AG09309 (cell line): ENCODE results near the gene EPB41L3.

Experiments
- DNase-seq: peaks from one replicate; pipeline ENCODE4 v3.0.0-alpha.2; 2010; ENCODE audit warnings: low read depth
- H3K4me3 ChIP-seq: 2 replicates; pipeline ENCODE4 v1.5.1; 2011; ENCODE audit warnings: mild to moderate bottlenecking, low read depth, low read length, moderate library complexity; ENCODE audit not compliant: control insufficient read depth
- CTCF ChIP-seq: IDR thresholded peaks from 2 replicates; pipeline ENCODE4 v1.5.1; 2011; ENCODE audit warnings: mild to moderate bottlenecking, low read depth, low read length, inconsistent platforms; ENCODE audit not compliant: insufficient read depth, control insufficient read depth; ENCODE audit errors: missing control alignments

The EPB41L3 gene

GRCh38 chr18:5462227-5462626 is 81.6 kb downstream of the EPB41L3 start:
- no peak for DNase-seq
- no peak for TF ChIP-seq CTCF
- H3K4me3 ChIP-seq, result no peak overlapping the region

- H3K4me3 ChIP-seq, result no peak overlapping the region
- DNase-seq, result no peak
- no peak for TF ChIP-seq CTCF
These were observed 82.8 kb downstream of the EPB41L3 start for GRCh38 chr18:5461041-5461440.

GRCh38 chr18:5457462-5457957 is 86.3 kb downstream of the EPB41L3 start:
- DNase-seq, result no peak
- no peak for TF ChIP-seq CTCF
- H3K4me3 ChIP-seq, result no peak overlapping the region

GRCh38 chr18:5456577-5457461 is 87.0 kb downstream of the EPB41L3 start:
- no peak for DNase-seq
- peak; percentile 36 for TF ChIP-seq CTCF
- H3K4me3 ChIP-seq, result no peak overlapping the region

- TF ChIP-seq CTCF, result no peak
- no peak for DNase-seq
- H3K4me3 ChIP-seq, result no peak overlapping the region
These were observed 88.1 kb downstream of the EPB41L3 start for GRCh38 chr18:5455674-5456073.

- TF ChIP-seq CTCF, result no peak
- no peak overlapping the region for H3K4me3 ChIP-seq
These were observed 90.8 kb downstream of the EPB41L3 start for GRCh38 chr18:5452943-5453443.

More at GRCh38 chr18:5452943-5453443, 90.8 kb downstream of the EPB41L3 start:
- DNase-seq, result no peak
